ENCODE measurements around the gene RDH11.

DNA sequence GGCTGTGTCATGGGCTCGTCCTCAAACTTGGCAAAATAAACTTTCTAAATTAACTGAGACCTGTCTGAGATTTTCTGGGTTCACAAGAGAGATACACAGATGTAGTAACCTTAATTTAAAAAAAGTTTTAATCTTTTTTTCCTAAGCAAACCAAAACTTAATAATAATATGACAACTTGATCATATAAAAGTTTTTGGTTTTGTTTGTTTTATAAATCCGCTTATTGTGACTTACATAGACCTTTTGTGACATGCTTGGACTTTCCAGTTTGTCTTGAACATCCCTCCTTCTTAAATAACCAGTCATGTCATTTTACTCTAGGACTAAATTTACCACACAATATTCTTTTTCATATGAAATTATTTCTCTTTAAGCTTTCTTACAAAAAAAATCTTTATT, 14.6 kb upstream of the RDH11 start:
- TF ChIP-seq, protein P1, sequence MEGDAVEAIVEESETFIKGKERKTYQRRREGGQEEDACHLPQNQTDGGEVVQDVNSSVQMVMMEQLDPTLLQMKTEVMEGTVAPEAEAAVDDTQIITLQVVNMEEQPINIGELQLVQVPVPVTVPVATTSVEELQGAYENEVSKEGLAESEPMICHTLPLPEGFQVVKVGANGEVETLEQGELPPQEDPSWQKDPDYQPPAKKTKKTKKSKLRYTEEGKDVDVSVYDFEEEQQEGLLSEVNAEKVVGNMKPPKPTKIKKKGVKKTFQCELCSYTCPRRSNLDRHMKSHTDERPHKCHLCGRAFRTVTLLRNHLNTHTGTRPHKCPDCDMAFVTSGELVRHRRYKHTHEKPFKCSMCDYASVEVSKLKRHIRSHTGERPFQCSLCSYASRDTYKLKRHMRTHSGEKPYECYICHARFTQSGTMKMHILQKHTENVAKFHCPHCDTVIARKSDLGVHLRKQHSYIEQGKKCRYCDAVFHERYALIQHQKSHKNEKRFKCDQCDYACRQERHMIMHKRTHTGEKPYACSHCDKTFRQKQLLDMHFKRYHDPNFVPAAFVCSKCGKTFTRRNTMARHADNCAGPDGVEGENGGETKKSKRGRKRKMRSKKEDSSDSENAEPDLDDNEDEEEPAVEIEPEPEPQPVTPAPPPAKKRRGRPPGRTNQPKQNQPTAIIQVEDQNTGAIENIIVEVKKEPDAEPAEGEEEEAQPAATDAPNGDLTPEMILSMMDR (IDR thresholded peaks at IDR 0.05; ENCODE audit: insufficient read depth, low read length, poor library complexity, severe bottlenecking), result no peak
- TF ChIP-seq EZH2phosphoT487 (conservative IDR thresholded peaks at IDR 0.05; ENCODE audit: low read length), result no peak
